Measurements from ENCODE around the gene MTMR2. TPM values are rescaled to one million over a fixed set of nuclear protein-coding genes. Genes with fewer than 3 reads are reported as not detected.

The MTMR2 gene
- total RNA-seq, 1 donor from 2014 or later: 45.0 TPM

- H3K4me1 Mint-ChIP-seq (ENCODE audit: low read depth): peaks cover 32% of the 10 kb centered on the region
- H3K4me3 Mint-ChIP-seq (ENCODE audit: low read depth): no peak overlapping the region
- no peak for DNase-seq (ENCODE audit: low spot score, unreplicated experiment)
- TF ChIP-seq CTCF (IDR thresholded peaks at IDR 0.05; ENCODE audit: unreplicated experiment): no peak
- peaks cover 14% of the 10 kb centered on the region for H3K36me3 Mint-ChIP-seq (ENCODE audit: insufficient read depth)
- no peaks in the 10 kb centered on the region for H3K27me3 Mint-ChIP-seq
- H3K27ac Mint-ChIP-seq: no peak overlapping the region
- no peaks in the 10 kb centered on the region for H3K9me3 Mint-ChIP-seq (ENCODE audit: low read depth)
Measured at GRCh38 chr11:95796501-95796900, 127.4 kb downstream of the MTMR2 start.

GRCh38 chr11:95795627-95796295, 128.1 kb downstream of the MTMR2 start:
- Mint-ChIP-seq H3K36me3 (ENCODE audit: insufficient read depth) (peaks cover 12% of the 10 kb centered on the region), H3K4me3 (ENCODE audit: low read depth) (peak overlapping the region; percentile 25), H3K27me3 (no peaks in the 10 kb centered on the region), H3K9me3 (ENCODE audit: low read depth) (no peaks in the 10 kb centered on the region), H3K4me1 (ENCODE audit: low read depth) (peaks cover 33% of the 10 kb centered on the region), H3K27ac (no peak overlapping the region)
- TF ChIP-seq CTCF (IDR thresholded peaks at IDR 0.05; ENCODE audit: unreplicated experiment): no peak
- no peak for DNase-seq (ENCODE audit: low spot score, unreplicated experiment)

GRCh38 chr11:95794086-95794485, 129.8 kb downstream of the MTMR2 start:
- no peaks in the 10 kb centered on the region for H3K9me3 Mint-ChIP-seq (ENCODE audit: low read depth)
- no peak overlapping the region for H3K27ac Mint-ChIP-seq
- no peak for DNase-seq (ENCODE audit: low spot score, unreplicated experiment)
- no peaks in the 10 kb centered on the region for H3K27me3 Mint-ChIP-seq
- H3K4me1 Mint-ChIP-seq (ENCODE audit: low read depth): peaks cover 33% of the 10 kb centered on the region
- no peak overlapping the region for H3K4me3 Mint-ChIP-seq (ENCODE audit: low read depth)
- TF ChIP-seq CTCF (IDR thresholded peaks at IDR 0.05; ENCODE audit: unreplicated experiment): no peak
- H3K36me3 Mint-ChIP-seq (ENCODE audit: insufficient read depth): peaks cover 3% of the 10 kb centered on the region

- H3K4me1 Mint-ChIP-seq (ENCODE audit: low read depth): peaks cover 40% of the 10 kb centered on the region
Measured at GRCh38 chr11:95793116-95793515, 130.8 kb downstream of the MTMR2 start.

GRCh38 chr11:95792700-95793099, 131.2 kb downstream of the MTMR2 start:
- Mint-ChIP-seq H3K4me1 (ENCODE audit: low read depth) (peaks cover 42% of the 10 kb centered on the region), H3K27ac (no peak overlapping the region), H3K4me3 (ENCODE audit: low read depth) (peak overlapping the region; percentile 14), H3K27me3 (no peaks in the 10 kb centered on the region), H3K36me3 (ENCODE audit: insufficient read depth) (peaks cover 5% of the 10 kb centered on the region), H3K9me3 (ENCODE audit: low read depth) (no peaks in the 10 kb centered on the region)
- no peak for TF ChIP-seq CTCF (IDR thresholded peaks at IDR 0.05; ENCODE audit: unreplicated experiment)
- DNase-seq (ENCODE audit: low spot score, unreplicated experiment): no peak

More at GRCh38 chr11:95793116-95793515, 130.8 kb downstream of the MTMR2 start:
- no peaks in the 10 kb centered on the region for H3K27me3 Mint-ChIP-seq
- TF ChIP-seq CTCF (IDR thresholded peaks at IDR 0.05; ENCODE audit: unreplicated experiment): no peak
- no peaks in the 10 kb centered on the region for H3K9me3 Mint-ChIP-seq (ENCODE audit: low read depth)
- no peak for DNase-seq (ENCODE audit: low spot score, unreplicated experiment)
- H3K27ac Mint-ChIP-seq: no peak overlapping the region
- H3K36me3 Mint-ChIP-seq (ENCODE audit: insufficient read depth): peaks cover 5% of the 10 kb centered on the region
- no peak overlapping the region for H3K4me3 Mint-ChIP-seq (ENCODE audit: low read depth)
